GM20000 (cell line): ENCODE data around the gene ANGEL1.

Experiments used
- DNase-seq: peaks from one replicate; pipeline ENCODE4 v3.0.0; 2012; ENCODE audit warnings: low spot score
- TF ChIP-seq, protein P1 (sequence below): IDR thresholded peaks from 2 replicates; pipeline ENCODE4 v1.5.1; 2012; ENCODE audit warnings: mild to moderate bottlenecking, control low read depth; ENCODE audit errors: extremely low read depth, missing control alignments

ANGEL1 gene

DNA sequence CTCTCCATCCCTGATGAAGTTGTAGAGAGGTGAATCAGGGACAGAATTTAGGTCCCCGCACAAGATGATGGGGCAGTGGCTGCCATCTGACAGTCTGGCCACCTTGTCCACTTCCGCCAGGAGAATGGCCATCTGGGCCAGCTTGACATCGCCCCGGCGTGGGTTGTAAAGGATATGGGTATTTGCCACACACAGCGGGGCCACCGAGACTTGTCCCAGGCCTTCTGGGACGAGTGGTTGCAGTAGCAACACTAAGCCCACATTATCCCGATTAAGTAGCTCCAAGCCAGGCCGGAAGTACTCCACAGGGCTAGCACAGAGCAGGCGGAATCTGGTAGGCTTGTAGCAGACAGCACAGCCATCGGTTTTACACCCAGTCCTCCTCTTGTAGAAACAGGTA lies 6.2 kb downstream of the ANGEL1 start:
- no peak for DNase-seq
- TF ChIP-seq, protein P1, sequence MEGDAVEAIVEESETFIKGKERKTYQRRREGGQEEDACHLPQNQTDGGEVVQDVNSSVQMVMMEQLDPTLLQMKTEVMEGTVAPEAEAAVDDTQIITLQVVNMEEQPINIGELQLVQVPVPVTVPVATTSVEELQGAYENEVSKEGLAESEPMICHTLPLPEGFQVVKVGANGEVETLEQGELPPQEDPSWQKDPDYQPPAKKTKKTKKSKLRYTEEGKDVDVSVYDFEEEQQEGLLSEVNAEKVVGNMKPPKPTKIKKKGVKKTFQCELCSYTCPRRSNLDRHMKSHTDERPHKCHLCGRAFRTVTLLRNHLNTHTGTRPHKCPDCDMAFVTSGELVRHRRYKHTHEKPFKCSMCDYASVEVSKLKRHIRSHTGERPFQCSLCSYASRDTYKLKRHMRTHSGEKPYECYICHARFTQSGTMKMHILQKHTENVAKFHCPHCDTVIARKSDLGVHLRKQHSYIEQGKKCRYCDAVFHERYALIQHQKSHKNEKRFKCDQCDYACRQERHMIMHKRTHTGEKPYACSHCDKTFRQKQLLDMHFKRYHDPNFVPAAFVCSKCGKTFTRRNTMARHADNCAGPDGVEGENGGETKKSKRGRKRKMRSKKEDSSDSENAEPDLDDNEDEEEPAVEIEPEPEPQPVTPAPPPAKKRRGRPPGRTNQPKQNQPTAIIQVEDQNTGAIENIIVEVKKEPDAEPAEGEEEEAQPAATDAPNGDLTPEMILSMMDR, result no peak

DNA sequence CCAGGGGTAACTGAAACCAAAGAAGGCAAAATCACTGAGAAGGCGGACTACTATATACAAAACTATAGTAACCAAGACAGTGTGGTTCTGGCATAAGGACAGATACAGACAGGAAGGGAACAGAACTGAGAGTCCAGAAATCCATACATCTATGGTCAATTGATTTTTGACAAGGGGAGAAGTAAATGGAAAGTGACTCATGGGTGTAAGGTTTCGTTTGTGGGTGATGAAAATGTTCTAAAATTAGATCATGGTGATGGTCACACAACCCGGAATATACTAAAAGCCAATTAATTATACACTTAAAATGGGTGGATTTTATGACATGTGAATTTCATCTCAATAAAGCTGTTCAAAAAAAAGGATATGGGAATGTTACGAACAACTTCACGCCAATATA lies 18.7 kb downstream of the ANGEL1 start:
- no peak for DNase-seq
- TF ChIP-seq, protein P1, result no peak

DNA sequence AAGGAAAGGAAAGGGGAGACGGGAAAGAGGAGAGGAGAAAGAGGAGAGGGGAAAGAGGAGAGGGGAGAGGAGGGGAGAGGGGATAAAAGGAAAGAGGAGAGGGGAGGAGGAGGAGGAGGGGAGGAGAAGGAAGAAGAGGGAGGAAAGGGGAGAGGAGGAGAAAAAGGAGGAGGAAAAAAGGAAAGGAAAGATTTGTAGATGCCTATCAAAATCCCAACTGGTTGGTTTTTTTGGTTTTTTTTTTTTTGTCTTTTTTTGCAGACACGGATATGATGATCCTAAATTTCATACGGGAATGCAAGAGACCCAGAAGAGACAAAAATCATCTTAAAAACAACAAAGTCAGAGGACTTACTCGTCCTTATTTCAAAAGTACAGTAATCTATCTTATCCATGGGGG lies 19.4 kb downstream of the ANGEL1 start:
- TF ChIP-seq, protein P1, result no peak
- no peak for DNase-seq

DNA sequence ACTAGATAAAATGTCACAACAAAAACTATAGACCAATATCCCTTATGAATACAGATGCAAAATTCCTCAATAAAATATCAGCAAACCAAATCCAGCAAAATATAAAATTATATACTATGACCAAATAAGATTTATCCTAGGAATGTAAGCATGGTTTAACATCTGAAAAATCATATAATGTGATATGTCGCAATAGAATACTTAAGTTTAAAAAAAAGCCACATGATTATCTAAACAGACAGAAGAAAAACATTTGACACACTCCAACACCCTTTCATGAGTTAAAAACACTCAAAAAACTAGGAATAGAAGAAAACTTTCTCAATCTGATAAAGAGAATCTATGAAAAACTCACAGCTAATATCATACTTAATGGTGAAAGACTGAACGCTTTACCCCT lies 20.3 kb downstream of the ANGEL1 start:
- TF ChIP-seq, protein P1, result no peak

DNA sequence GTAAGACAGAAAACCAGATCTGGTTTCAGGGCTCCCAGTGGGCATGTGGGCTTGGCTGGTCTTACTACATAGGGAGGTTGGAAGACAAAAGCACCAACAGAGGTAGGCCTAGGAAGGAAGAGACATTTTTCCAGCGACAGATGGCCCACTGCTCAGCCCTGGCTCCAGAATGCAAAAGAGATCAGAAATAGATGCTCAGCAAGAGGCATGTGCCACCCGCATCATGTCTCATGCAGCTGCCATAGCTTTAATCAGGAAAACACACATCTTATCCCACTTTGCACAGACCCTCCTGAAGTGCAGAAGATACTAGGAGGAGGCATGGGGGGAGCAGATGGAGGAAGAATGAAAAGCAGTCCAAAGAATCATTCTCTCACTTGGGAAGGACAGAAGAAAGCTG lies 26.1 kb downstream of the ANGEL1 start:
- TF ChIP-seq, protein P1, result no peak
- no peak for DNase-seq

More for the DNA sequence above, 20.3 kb downstream of the ANGEL1 start:
- DNase-seq, result no peak

DNA sequence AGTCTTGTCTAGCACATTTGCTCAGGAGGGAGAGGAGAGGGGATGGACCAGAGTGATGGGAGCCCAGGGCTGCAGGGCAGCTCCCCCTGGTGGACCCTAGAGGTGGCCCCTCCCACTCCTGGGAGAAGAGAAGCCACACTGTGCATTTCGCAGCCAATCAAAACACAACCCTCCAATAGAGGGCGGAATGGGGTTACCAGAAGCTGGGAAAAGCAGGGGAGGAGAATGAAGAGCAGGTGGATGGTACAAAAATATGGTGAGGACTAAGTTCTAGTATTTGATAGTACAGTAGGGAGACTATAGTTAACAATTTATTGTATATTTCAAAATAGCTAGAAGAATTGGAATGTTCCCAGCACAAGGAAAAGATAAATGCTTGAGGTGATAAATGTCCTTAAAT lies 27.8 kb downstream of the ANGEL1 start:
- TF ChIP-seq, protein P1, result peak; percentile 77
- peak; percentile 87 for DNase-seq

DNA sequence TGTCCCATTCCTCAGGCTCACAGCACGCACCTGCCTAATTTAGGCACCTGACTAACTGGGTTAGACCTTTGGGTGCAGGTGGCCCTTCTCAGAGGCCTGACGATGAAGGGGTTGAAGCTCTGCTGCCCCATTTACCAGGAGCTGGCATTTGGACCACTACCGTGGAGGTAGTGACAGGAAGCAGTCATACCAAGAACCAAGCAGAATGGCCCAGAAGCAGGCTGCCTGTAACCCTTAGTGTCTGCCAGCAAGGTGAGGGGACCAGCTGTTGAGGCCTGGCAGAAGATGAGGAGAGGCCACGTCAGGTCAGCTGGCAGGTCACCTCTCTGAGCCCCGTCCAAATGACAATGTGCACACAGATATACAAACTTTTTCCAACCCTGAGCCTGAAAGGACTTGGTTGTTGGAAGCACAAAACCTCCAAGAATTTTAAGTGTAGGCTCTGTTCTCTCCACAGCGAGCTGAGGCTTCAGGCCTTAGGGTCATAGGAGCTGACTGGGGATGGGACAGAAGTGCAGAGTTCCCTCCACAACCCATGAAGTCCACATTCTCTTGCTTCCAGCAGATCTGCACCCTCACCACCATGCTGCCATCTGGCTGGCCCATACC lies 28.3 kb downstream of the ANGEL1 start:
- no peak for DNase-seq
- TF ChIP-seq, protein P1, result no peak
